PC-3 (cell line): ENCODE results near the gene UGGT2. TPM values are rescaled to one million over a fixed set of nuclear protein-coding genes. Genes with fewer than 3 reads are reported as not detected.

ENCODE experiments used
- ATAC-seq: fragments of 200-7000 bp; cut with Tn5 transposase; 2 replicates; pipeline ENCODE4 v1.9.1; 2020; ENCODE audit warnings: mild to moderate bottlenecking, moderate library complexity
- BruUV-seq: library from RNA; stranded (reverse); fragments of 400-500 nt; replicated peaks from 2 replicates; lab custom pipeline; 2021; lab: Mats Ljungman, UMichigan
- CTCF ChIA-PET: fragments of 300-600 bp; sonication (Branson Sonifier 250); formaldehyde crosslinking; loops from one replicate; lab custom pipeline; 2022; ENCODE audit warnings: antibody characterized with exemption; lab: Charles Lee
- POLR2A ChIA-PET: fragments of 300-600 bp; sonication (Branson Sonifier 250); formaldehyde crosslinking; loops from one replicate; lab custom pipeline; 2022; ENCODE audit warnings: antibody characterized with exemption; ENCODE audit not compliant: unreplicated experiment; lab: Charles Lee
- DNase-seq: peaks from one replicate; pipeline ENCODE4 v3.0.0-alpha.2; 2015
- H2AFZ ChIP-seq: fragments of 300-600 bp; sonication (generic); 2 replicates; pipeline ENCODE4 v1.6.0; 2016; ENCODE audit warnings: antibody characterized with exemption, low read length
- H3F3A ChIP-seq: fragments of 300-600 bp; sonication (generic); one replicate; pipeline ENCODE4 v1.6.0; 2017; ENCODE audit warnings: antibody characterized with exemption, low read length, control low read depth, mild to moderate bottlenecking; ENCODE audit not compliant: unreplicated experiment
- H3K27ac ChIP-seq: fragments of 300-600 bp; sonication (generic); 2 replicates; pipeline ENCODE4 v1.5.1; 2016; ENCODE audit warnings: mild to moderate bottlenecking, low read length
- H3K27me3 ChIP-seq: fragments of 300-600 bp; sonication (generic); 2 replicates; pipeline ENCODE4 v1.6.1; 2016; ENCODE audit warnings: low read length, mixed read lengths
- H3K36me3 ChIP-seq: fragments of 300-600 bp; sonication (generic); 2 replicates; pipeline ENCODE4 v1.6.1; 2016; ENCODE audit warnings: low read depth, mixed run types, low read length, mixed read lengths
- H3K4me1 ChIP-seq: fragments of 300-600 bp; sonication (generic); 2 replicates; pipeline ENCODE4 v1.5.1; 2016; ENCODE audit warnings: low read length; ENCODE audit not compliant: insufficient read depth
- H3K4me2 ChIP-seq: fragments of 300-600 bp; sonication (generic); 2 replicates; pipeline ENCODE4 v1.6.0; 2016; ENCODE audit warnings: low read length
- H3K4me3 ChIP-seq: fragments of 300-600 bp; sonication (generic); 2 replicates; pipeline ENCODE4 v1.5.1; 2016; ENCODE audit warnings: mild to moderate bottlenecking, low read length, mixed read lengths
- H3K79me2 ChIP-seq: fragments of 300-600 bp; sonication (generic); 2 replicates; pipeline ENCODE4 v1.6.1; 2017; ENCODE audit warnings: low read length, mixed read lengths
- H3K9ac ChIP-seq: fragments of 300-600 bp; sonication (generic); 2 replicates; pipeline ENCODE4 v1.6.0; 2016; ENCODE audit warnings: mild to moderate bottlenecking, low read length
- H3K9me2 ChIP-seq: fragments of 300-600 bp; sonication (generic); replicated peaks from 2 replicates; pipeline ENCODE4 v1.6.1; 2016; ENCODE audit warnings: mixed run types, low read length, mixed read lengths
- H3K9me3 ChIP-seq: fragments of 300-600 bp; sonication (generic); 2 replicates; pipeline ENCODE4 v1.6.1; 2016; ENCODE audit warnings: low read length, mixed read lengths
- H4K20me1 ChIP-seq: fragments of 300-600 bp; sonication (generic); 2 replicates; pipeline ENCODE4 v1.6.1; 2016; ENCODE audit warnings: low read length, mixed read lengths
- CTCF ChIP-seq: fragments of 300-600 bp; sonication (generic); conservative IDR thresholded peaks from 2 replicates; pipeline ENCODE4 v1.5.1; 2017; ENCODE audit warnings: antibody characterized with exemption, low read depth, mild to moderate bottlenecking, low read length
- EZH2 ChIP-seq: fragments of 300-600 bp; sonication (generic); IDR thresholded peaks from one replicate; pipeline ENCODE4 v1.6.1; 2017; ENCODE audit warnings: antibody characterized with exemption, mild to moderate bottlenecking, low read length; ENCODE audit not compliant: unreplicated experiment
- EZH2phosphoT487 ChIP-seq: fragments of 300-600 bp; sonication (generic); IDR thresholded peaks from 2 replicates; pipeline ENCODE4 v1.6.1; 2018; ENCODE audit warnings: mild to moderate bottlenecking, antibody characterized with exemption, low read length, borderline replicate concordance
- intact Hi-C: fragments of 100-400 bp; cut with micrococcal nuclease; formaldehyde crosslinking; loops from 2 replicates; pipeline ENCODE4 v1.9.0; 2023
- total RNA-seq: library from RNA; depleted of rRNA; stranded (reverse); fragments of >200 nt; gene quantifications from 2 replicates; pipeline ENCODE4 v1.2.3, GENCODE V29; 2014

Gene UGGT2
- total RNA-seq, 1 experiment from 2014 or later: 24.3 TPM

DNA sequence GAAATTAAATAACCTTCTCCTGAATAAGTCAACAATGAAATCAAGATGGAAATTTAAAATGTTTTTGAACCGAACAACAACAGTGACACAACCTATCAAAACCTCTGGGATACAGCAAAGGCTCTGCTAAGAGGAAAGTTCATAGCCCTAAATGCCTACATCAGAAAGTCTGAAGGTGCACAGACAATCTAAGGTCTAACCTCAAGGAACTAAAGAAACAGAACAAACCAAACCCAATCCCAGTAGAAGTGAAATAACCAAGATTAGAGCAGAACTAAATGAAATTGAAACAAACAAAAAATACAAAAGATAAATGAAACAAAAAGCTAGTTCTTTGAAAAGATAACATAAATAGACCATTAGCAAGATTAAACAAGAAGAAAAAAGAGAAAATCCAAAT lies 9.0 kb downstream of the UGGT2 start:
- ATAC-seq (no peak), DNase-seq (no peak)
- H3K4me2 ChIP-seq: no peak overlapping the region
- no peaks in the 10 kb centered on the region for H3K9me2 ChIP-seq
- H3K27ac ChIP-seq: no peak overlapping the region
- no peak overlapping the region for H3K4me3 ChIP-seq
- peaks cover 76% of the 10 kb centered on the region for H3K79me2 ChIP-seq
- intact Hi-C loops: no loop called here
- POLR2A ChIA-PET: interaction anchor here (0.6 kb wide), 1 partner anchor 1331 kb away, joined by 5 read pairs; no protein-coding TSS in a partner anchor
- no peak overlapping the region for H2AFZ ChIP-seq
- no peaks in the 10 kb centered on the region for H3F3A ChIP-seq
- H4K20me1 ChIP-seq: 0 out of 2 replicates have a peak, but pooled peaks cover 3% of the 10 kb centered on the region
- H3K9ac ChIP-seq: no peak overlapping the region
- H3K27me3 ChIP-seq: no peaks in the 10 kb centered on the region
- CTCF ChIA-PET: no interaction called here
- no peaks in the 10 kb centered on the region for H3K9me3 ChIP-seq
- TF ChIP-seq CTCF (no peak), EZH2phosphoT487 (no peak), EZH2 (no peak)
- BruUV-seq: no TSS peak
- no peaks in the 10 kb centered on the region for H3K36me3 ChIP-seq
- H3K4me1 ChIP-seq: no peaks in the 10 kb centered on the region

- TF ChIP-seq CTCF (no peak), EZH2phosphoT487 (no peak), EZH2 (no peak)
- Histone ChIP-seq H3K36me3 (no peaks in the 10 kb centered on the region), H3K4me3 (no peak overlapping the region), H3K9ac (no peak overlapping the region), H2AFZ (no peak overlapping the region), H4K20me1 (0 out of 2 replicates have a peak, but pooled peaks cover 3% of the 10 kb centered on the region), H3K9me3 (no peaks in the 10 kb centered on the region), H3F3A (no peaks in the 10 kb centered on the region), H3K9me2 (no peaks in the 10 kb centered on the region), H3K27me3 (no peaks in the 10 kb centered on the region), H3K79me2 (peaks cover 86% of the 10 kb centered on the region), H3K4me2 (no peak overlapping the region), H3K27ac (no peak overlapping the region), H3K4me1 (peaks cover 15% of the 10 kb centered on the region)
- ChIA-PET CTCF (no interaction called here), POLR2A (no interaction called here)
- intact Hi-C loops: no loop called here
- no TSS peak for BruUV-seq
- DNase-seq: no peak
- no peak for ATAC-seq
Measured at GRCh38 chr13:96041326-96042110, 11.7 kb downstream of the UGGT2 start.

- CTCF ChIA-PET: no interaction called here
- Histone ChIP-seq H3K4me3 (0 out of 2 replicates have a peak overlapping the region, but pooled peaks have one; percentile 35), H3K27ac (peak overlapping the region; percentile 73), H3K9ac (no peak overlapping the region), H3K9me3 (no peaks in the 10 kb centered on the region), H2AFZ (no peak overlapping the region), H3K4me2 (peak overlapping the region; percentile 56), H3F3A (no peaks in the 10 kb centered on the region), H3K79me2 (peaks cover 83% of the 10 kb centered on the region), H3K27me3 (no peaks in the 10 kb centered on the region), H3K4me1 (peaks cover 21% of the 10 kb centered on the region), H4K20me1 (no peaks in the 10 kb centered on the region), H3K36me3 (no peaks in the 10 kb centered on the region; the same call in 1 of the 2 replicates), H3K9me2 (no peaks in the 10 kb centered on the region)
- no peak for TF ChIP-seq EZH2
- TF ChIP-seq CTCF: no peak
- no peak for TF ChIP-seq EZH2phosphoT487
- intact Hi-C loops: no loop called here
- POLR2A ChIA-PET: no interaction called here
- BruUV-seq: no TSS peak
- DNase-seq (peak; percentile 78), ATAC-seq (peak; percentile 92)
Measured at GRCh38 chr13:96036515-96036914, 16.7 kb downstream of the UGGT2 start.
